RWPE1 (cell line): Measurements from ENCODE around the gene DDX50.
"Not testable (repeated sequence)": the region's sequence is repeated elsewhere in the genome, so short reads cannot be mapped to it uniquely, and the experiment has no call there.

ENCODE experiments used
- CTCF ChIA-PET: fragments of 350-600 bp; sonication (Branson Sonifier 250); formaldehyde crosslinking; extraction: SDS; loops from one replicate; lab custom pipeline; 2021; lab: Yijun Ruan, JAX
- POLR2A ChIA-PET: fragments of 400-600 bp; formaldehyde crosslinking; extraction: SDS; loops from one replicate; lab custom pipeline; 2020; ENCODE audit warnings: antibody characterized with exemption; ENCODE audit not compliant: low non-redundant PET; lab: Yijun Ruan, JAX
- DNase-seq: peaks from one replicate; pipeline ENCODE4 v3.0.0; 2012; ENCODE audit warnings: low spot score
- H3K27ac ChIP-seq: fragments of 450-650 bp; 2 replicates; pipeline ENCODE4 v1.5.1; 2017
- TF ChIP-seq, protein P1 (sequence below): fragments of 450-650 bp; conservative IDR thresholded peaks from 2 replicates; pipeline ENCODE4 v1.5.1; 2017; ENCODE audit warnings: low read depth, mild to moderate bottlenecking

Gene DDX50

DNA sequence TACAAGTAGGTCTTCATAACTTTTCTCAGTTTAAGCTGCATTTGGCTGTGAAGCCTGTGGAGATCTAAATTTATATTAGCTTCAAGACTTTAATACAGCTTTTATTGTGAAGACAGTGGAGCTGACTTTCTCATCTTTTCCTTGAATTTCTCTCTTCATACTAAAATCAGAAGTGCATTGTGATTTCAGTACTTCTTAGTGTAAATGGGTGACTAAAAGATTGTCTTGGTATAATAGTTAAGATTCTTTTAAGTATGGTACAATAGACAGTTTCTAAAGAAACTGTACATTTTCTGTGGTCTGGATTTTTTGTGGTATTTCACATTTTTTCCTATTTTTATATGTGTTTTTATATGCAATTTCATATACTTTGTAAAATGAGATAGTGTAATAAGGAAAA, 33.9 kb downstream of the DDX50 start:
- CTCF ChIA-PET: no interaction called here
- POLR2A ChIA-PET: no interaction called here
- TF ChIP-seq, protein P1, sequence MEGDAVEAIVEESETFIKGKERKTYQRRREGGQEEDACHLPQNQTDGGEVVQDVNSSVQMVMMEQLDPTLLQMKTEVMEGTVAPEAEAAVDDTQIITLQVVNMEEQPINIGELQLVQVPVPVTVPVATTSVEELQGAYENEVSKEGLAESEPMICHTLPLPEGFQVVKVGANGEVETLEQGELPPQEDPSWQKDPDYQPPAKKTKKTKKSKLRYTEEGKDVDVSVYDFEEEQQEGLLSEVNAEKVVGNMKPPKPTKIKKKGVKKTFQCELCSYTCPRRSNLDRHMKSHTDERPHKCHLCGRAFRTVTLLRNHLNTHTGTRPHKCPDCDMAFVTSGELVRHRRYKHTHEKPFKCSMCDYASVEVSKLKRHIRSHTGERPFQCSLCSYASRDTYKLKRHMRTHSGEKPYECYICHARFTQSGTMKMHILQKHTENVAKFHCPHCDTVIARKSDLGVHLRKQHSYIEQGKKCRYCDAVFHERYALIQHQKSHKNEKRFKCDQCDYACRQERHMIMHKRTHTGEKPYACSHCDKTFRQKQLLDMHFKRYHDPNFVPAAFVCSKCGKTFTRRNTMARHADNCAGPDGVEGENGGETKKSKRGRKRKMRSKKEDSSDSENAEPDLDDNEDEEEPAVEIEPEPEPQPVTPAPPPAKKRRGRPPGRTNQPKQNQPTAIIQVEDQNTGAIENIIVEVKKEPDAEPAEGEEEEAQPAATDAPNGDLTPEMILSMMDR: no peak

DNA sequence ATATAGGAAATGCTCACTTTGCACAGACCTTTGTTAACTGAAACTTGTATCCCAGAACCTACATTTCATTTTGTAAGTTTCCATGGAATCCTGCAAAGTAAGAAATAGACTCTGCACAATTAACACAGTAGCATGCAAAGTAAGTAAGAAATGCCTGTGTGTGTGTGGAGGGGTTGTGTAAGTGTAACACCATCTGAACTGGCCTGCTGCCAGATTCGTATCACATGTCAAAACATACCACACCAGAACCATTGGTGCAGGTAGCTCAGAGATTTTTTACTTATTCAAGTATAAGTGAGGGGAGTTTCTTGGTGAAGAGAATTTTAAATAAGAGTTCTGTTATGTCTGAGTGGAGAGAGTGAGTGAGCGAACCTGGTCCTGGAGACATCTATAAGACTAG, 37.0 kb downstream of the DDX50 start:
- TF ChIP-seq, protein P1: no peak
- ChIA-PET POLR2A (no interaction called here), CTCF (interaction anchor here (1.2 kb wide), 1 partner anchor 10 kb away, joined by 3 read pairs; no protein-coding TSS in a partner anchor)
- H3K27ac ChIP-seq: no peak overlapping the region
- DNase-seq: no peak

More for the DNA sequence above, 33.9 kb downstream of the DDX50 start:
- DNase-seq: no peak
- H3K27ac ChIP-seq: no peak overlapping the region

DNA sequence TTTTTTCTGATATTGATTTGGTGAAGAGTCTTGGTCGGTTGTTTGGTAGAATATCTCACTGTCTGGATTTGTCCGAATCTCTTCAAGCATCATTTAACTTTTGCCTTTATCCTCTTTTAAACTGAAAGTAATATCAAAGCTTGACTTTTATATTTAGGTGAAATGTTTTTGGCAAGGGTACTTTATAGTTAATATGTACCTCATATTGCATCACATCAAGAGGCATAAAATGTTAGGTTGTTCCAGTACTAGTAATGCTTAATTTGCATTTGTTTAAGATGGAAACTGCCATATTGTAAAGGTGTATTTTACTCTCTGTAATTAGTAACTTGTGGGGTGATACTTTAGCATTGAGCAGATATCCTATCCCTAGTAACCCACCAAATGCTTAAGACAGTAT, 37.8 kb downstream of the DDX50 start:
- CTCF ChIA-PET: interaction anchor here (1.2 kb wide), 1 partner anchor 11 kb away, joined by 3 read pairs; no protein-coding TSS in a partner anchor
- H3K27ac ChIP-seq: no peak overlapping the region
- DNase-seq: no peak
- POLR2A ChIA-PET: no interaction called here
- TF ChIP-seq, protein P1: no peak

DNA sequence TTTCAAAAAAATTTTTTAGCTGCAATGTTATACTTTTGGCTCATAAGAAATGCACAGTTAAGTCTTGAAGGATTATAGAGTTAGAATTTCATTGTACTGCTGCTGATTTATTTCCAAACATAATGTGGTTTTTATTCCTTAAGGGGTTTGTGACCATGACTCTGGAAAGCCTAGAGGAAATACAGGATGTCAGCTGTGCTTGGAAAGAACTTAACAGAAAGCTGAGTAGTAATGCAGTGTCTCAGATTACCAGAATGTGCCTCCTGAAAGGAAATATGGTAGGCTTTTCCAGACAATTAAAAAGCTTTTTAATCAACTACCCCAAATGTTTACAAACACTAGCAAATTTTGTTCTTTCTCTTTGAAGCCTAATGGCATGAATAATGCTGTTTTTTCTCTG, 39.8 kb downstream of the DDX50 start:
- POLR2A ChIA-PET: interaction anchor here (0.6 kb wide), 1 partner anchor 27 kb away, joined by 5 read pairs; no protein-coding TSS in a partner anchor
- not testable (repeated sequence) for H3K27ac ChIP-seq, DNase-seq
- CTCF ChIA-PET: interaction anchor here (0.6 kb wide), 1 partner anchor 1111 kb away, joined by 3 read pairs; no protein-coding TSS in a partner anchor

DNA sequence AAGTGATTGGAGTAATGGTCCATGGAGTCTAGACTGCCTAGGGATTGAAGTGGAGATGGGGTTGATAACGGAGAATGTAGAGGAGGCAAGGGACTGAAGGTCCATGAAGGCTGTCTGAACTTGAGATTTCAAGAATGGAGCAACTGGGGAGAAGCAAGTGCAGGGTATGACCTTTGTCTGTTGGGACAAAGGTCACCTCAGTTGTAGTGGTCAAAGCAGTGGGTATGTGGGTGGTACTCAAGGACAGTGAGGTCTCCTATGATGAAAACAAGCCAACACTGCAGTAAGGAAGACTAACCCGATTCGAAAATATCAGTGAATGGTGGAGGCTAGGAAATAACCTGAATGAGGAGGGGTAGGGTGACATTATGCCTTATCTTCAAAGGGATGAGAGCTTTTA, 49.5 kb downstream of the DDX50 start:
- ChIA-PET POLR2A (no interaction called here), CTCF (no interaction called here)
- H3K27ac ChIP-seq: no peak overlapping the region

DNA sequence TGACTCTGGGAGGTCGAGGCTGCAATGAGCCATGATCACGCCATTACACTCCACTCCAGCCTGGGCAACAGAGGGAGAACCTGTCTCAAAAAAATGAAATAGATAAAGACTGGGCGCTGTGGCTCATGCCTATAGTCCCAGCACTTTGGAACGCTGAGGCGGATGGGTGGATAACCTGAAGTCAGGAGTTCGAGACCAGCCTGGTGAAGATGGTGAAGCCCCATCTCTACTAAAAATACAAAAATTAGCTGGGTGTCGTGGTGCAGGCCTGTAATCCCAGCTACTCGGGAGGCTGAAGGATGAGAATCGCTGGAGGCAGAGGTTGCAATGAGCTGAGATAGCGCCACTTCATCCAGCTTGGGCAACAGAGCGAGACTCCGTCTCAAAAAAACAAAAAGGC, 53.8 kb downstream of the DDX50 start:
- no peak for DNase-seq
- ChIA-PET POLR2A (no interaction called here), CTCF (interaction anchor here (0.6 to 1.5 kb wide), 7 partner anchors 11 to 548 kb away, joined by 3 to 4 read pairs (median 3); no protein-coding TSS in a partner anchor)
- TF ChIP-seq, protein P1: no peak
- peak overlapping the region; percentile 82 for H3K27ac ChIP-seq

More for the DNA sequence above, 49.5 kb downstream of the DDX50 start:
- no peak for DNase-seq
- TF ChIP-seq, protein P1: no peak

DNA sequence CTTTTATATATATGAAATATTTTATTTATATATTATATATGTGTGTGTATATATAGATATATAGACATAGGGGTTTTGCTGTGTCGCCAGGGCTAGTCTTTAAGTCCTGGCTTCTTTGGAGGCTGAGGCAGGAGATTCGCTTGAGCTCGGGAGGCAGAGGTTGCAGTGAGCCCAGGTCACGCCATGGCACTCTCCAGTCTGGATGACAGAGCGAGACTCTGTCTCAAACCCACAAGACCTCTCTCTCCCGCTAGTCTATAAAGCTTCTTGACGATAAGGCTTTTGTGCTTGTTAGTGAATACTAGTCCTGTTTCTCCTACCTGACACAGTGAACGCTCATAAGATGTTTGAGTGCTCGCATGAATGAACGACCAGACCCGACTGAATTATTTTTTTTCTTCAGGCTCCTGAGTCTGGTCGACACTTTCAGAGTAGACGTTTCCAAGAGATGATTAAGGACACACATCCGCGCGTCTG, 54.3 kb downstream of the DDX50 start:
- no peak for DNase-seq
- CTCF ChIA-PET: interaction anchor here (0.6 to 1.5 kb wide), 8 partner anchors 12 to 1463 kb away, joined by 3 to 7 read pairs (median 3); partner anchors contain the start of gene ATOH7
- TF ChIP-seq, protein P1: no peak
- POLR2A ChIA-PET: interaction anchor here (0.6 kb wide), 3 partner anchors 55 to 548 kb away, joined by 4 to 9 read pairs (median 5); partner anchors contain the start of gene DDX50
- H3K27ac ChIP-seq: peak overlapping the region; percentile 82
